SK-N-MC (cell line): ENCODE measurements around the gene GNG5.

Experiments used
- EZH2 ChIP-seq: fragments of 200-600 bp; sonication (generic); IDR thresholded peaks from one replicate; pipeline ENCODE4 v1.6.1; 2017; ENCODE audit warnings: antibody characterized with exemption
- FOXP2 ChIP-seq: optimal IDR thresholded peaks from 2 replicates; pipeline ENCODE3; 2011; ENCODE audit warnings: mild to moderate bottlenecking, moderate library complexity; ENCODE audit not compliant: insufficient read depth; ENCODE audit errors: extremely low read length, control extremely low read depth
- POLR2AphosphoS5 ChIP-seq: IDR thresholded peaks from 2 replicates; pipeline ENCODE4 v1.6.1; 2012; ENCODE audit warnings: mild to moderate bottlenecking, low read depth, low read length, borderline replicate concordance

GRCh38 chr1:84452436-84452835 lies 53.9 kb downstream of the GNG5 start:
- TF ChIP-seq EZH2 (no peak), FOXP2 (no peak), POLR2AphosphoS5 (no peak)
